IPS DF 19.7 (cell line): ENCODE measurements around the gene CLDN22.
"Not testable (repeated sequence)": the region's sequence is repeated elsewhere in the genome, so short reads cannot be mapped to it uniquely, and the experiment has no call there.

Source experiments
- DNase-seq: peaks from one replicate; pipeline ENCODE4 v3.0.0-alpha.2; 2013; ENCODE audit warnings: low read depth, low spot score

Gene CLDN22

GRCh38 chr4:183347146-183347545 lies 27.1 kb upstream of the CLDN22 start:
- no peak for DNase-seq

- DNase-seq = no peak
Measured at GRCh38 chr4:183345261-183345660, 25.2 kb upstream of the CLDN22 start.

- no peak for DNase-seq
Measured at GRCh38 chr4:183344523-183345255, 24.6 kb upstream of the CLDN22 start.

- no peak for DNase-seq
Measured at GRCh38 chr4:183343730-183344129, 23.7 kb upstream of the CLDN22 start.

GRCh38 chr4:183342541-183343533 lies 22.8 kb upstream of the CLDN22 start:
- no peak for DNase-seq

- no peak for DNase-seq
Measured at GRCh38 chr4:183337833-183338232, 17.8 kb upstream of the CLDN22 start.

- no peak for DNase-seq
Measured at GRCh38 chr4:183337349-183337748, 17.3 kb upstream of the CLDN22 start.

GRCh38 chr4:183335369-183335940 lies 15.4 kb upstream of the CLDN22 start:
- DNase-seq = no peak

GRCh38 chr4:183333983-183334382 lies 13.9 kb upstream of the CLDN22 start:
- no peak for DNase-seq

GRCh38 chr4:183333202-183333601 lies 13.1 kb upstream of the CLDN22 start:
- no peak for DNase-seq

GRCh38 chr4:183332447-183332846 lies 12.4 kb upstream of the CLDN22 start:
- no peak for DNase-seq

- no peak for DNase-seq
Measured at GRCh38 chr4:183330841-183331240, 10.8 kb upstream of the CLDN22 start.

- no peak for DNase-seq
Measured at GRCh38 chr4:183329954-183330742, 10.1 kb upstream of the CLDN22 start.

GRCh38 chr4:183329244-183329643 lies 9.2 kb upstream of the CLDN22 start:
- DNase-seq = no peak

- no peak for DNase-seq
Measured at GRCh38 chr4:183328832-183329231, 8.8 kb upstream of the CLDN22 start.

- no peak for DNase-seq
Measured at GRCh38 chr4:183327827-183328226, 7.8 kb upstream of the CLDN22 start.

GRCh38 chr4:183326853-183327252 lies 6.8 kb upstream of the CLDN22 start:
- DNase-seq = no peak

GRCh38 chr4:183326387-183326786 lies 6.3 kb upstream of the CLDN22 start:
- not testable (repeated sequence) for DNase-seq

GRCh38 chr4:183324619-183325018 lies 4.5 kb upstream of the CLDN22 start:
- DNase-seq = no peak

GRCh38 chr4:183324056-183324455 lies 4.0 kb upstream of the CLDN22 start:
- not testable (repeated sequence) for DNase-seq

- DNase-seq = no peak
Measured at GRCh38 chr4:183323295-183323694, 3.2 kb upstream of the CLDN22 start.
